ENCODE data around the gene A1CF. TPM values are rescaled to one million over a fixed set of nuclear protein-coding genes. Genes with fewer than 3 reads are reported as not detected.

A1CF gene
- polyA plus RNA-seq, 1 donor (not counting 4 experiments of a cell fraction or from before 2014, with no cell fraction given), result not detected

DNA sequence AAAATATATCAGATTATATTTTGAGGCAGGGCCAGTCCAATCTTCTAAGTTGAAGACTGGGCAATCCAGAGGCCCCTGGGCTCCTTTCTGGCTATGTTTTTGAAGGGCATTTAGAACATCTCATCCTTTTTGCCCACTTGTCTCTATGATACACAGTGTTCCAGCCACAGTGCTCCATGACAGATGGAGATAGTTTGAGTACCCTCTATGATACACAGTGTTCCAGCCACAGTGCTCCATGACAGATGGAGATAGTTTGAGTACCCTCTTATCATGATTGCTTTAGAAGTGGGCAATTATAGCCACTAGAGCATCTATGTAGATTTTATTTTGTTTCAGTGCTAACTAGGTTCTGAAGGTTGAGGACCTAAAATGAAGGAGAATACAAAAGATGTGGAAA lies 33.1 kb upstream of the A1CF start:
- dilution Hi-C loops (cut with MboI; ENCODE audit: extremely low pct_ligation_motif_present, low sequenced_read_pairs), result no loop called here
- Histone ChIP-seq H3K4me1 (ENCODE audit: control insufficient read depth, extremely low read depth, insufficient read depth, low read length) (peaks cover 8% of the 10 kb centered on the region), H3K79me2 (ENCODE audit: control insufficient read depth, insufficient read depth, low read length) (no peaks in the 10 kb centered on the region), H2AFZ (ENCODE audit: control insufficient read depth, low read length) (no peak overlapping the region), H3K9ac (ENCODE audit: control insufficient read depth, extremely low read depth, insufficient read depth, low read length) (no peak overlapping the region), H3K4me2 (ENCODE audit: control insufficient read depth, extremely low read depth, insufficient read depth, low read depth, low read length) (no peak overlapping the region), H3K36me3 (ENCODE audit: control insufficient read depth in 2 of 2, extremely low read depth in 1 of 2, insufficient read depth in 2 of 2, low read length in 2 of 2) (no peaks in the 10 kb centered on the region), H3K9me1 (ENCODE audit: control insufficient read depth, extremely low read depth, insufficient read depth, low read length) (no peaks in the 10 kb centered on the region), H3K9me3 (ENCODE audit: control insufficient read depth, low read depth, low read length) (peaks cover 3% of the 10 kb centered on the region), H4K20me1 (ENCODE audit: control insufficient read depth, extremely low read depth, insufficient read depth, low read length) (no peaks in the 10 kb centered on the region), H3K27ac (ENCODE audit: control insufficient read depth, insufficient read depth, low read length) (no peak overlapping the region), H3K4me3 (ENCODE audit: control insufficient read depth in 2 of 3, extremely low read depth in 1 of 3, insufficient read depth in 2 of 3, low read depth in 1 of 3, low read length in 3 of 3) (no peak overlapping the region), H3K27me3 (ENCODE audit: control insufficient read depth, extremely low read depth, insufficient read depth, low read length) (no peaks in the 10 kb centered on the region)
- TF ChIP-seq, protein P1, sequence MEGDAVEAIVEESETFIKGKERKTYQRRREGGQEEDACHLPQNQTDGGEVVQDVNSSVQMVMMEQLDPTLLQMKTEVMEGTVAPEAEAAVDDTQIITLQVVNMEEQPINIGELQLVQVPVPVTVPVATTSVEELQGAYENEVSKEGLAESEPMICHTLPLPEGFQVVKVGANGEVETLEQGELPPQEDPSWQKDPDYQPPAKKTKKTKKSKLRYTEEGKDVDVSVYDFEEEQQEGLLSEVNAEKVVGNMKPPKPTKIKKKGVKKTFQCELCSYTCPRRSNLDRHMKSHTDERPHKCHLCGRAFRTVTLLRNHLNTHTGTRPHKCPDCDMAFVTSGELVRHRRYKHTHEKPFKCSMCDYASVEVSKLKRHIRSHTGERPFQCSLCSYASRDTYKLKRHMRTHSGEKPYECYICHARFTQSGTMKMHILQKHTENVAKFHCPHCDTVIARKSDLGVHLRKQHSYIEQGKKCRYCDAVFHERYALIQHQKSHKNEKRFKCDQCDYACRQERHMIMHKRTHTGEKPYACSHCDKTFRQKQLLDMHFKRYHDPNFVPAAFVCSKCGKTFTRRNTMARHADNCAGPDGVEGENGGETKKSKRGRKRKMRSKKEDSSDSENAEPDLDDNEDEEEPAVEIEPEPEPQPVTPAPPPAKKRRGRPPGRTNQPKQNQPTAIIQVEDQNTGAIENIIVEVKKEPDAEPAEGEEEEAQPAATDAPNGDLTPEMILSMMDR (optimal IDR thresholded peaks at IDR 0.05 in 1 of 3, IDR thresholded peaks at IDR 0.05 in 1 of 3, conservative IDR thresholded peaks at IDR 0.05 in 1 of 3; ENCODE audit: extremely low read depth in 1 of 3, insufficient read depth in 2 of 3, low read length in 3 of 3), result no peak
- no peak for TF ChIP-seq EZH2 (IDR thresholded peaks at IDR 0.05; ENCODE audit: low read length)
- no peak for DNase-seq (ENCODE audit: low read depth, low spot score)
- no peak for FAIRE-seq

DNA sequence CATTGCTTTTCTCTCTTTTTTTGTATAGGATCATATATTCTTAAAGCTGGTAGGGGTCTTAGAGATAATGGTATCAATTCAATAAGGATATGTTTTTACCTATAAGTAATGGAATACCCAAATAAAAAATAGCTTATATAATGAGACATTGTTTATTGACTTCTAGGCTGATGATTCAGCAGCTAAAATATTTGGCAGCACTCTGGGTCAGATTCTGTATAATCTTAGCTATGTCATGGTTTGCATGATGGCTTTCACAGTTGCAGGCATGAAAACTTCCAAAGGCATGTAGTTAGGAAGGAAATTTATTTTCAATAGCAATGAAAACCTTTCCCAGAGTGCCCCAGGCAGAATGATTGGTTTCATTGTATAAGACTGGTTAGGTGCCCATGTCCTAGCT lies 32.1 kb upstream of the A1CF start:
- no peak overlapping the region for H2AFZ ChIP-seq (ENCODE audit: control insufficient read depth, low read length)
- dilution Hi-C loops (cut with MboI; ENCODE audit: extremely low pct_ligation_motif_present, low sequenced_read_pairs), result no loop called here
- H3K9me3 ChIP-seq (ENCODE audit: control insufficient read depth, low read depth, low read length), result no peaks in the 10 kb centered on the region
- no peaks in the 10 kb centered on the region for H3K79me2 ChIP-seq (ENCODE audit: control insufficient read depth, insufficient read depth, low read length)
- no peaks in the 10 kb centered on the region for H3K9me1 ChIP-seq (ENCODE audit: control insufficient read depth, extremely low read depth, insufficient read depth, low read length)
- DNase-seq (ENCODE audit: low read depth, low spot score) (no peak), FAIRE-seq (peak; percentile 67)
- no peak overlapping the region for H3K27ac ChIP-seq (ENCODE audit: control insufficient read depth, insufficient read depth, low read length)
- H3K36me3 ChIP-seq (ENCODE audit: control insufficient read depth in 2 of 2, extremely low read depth in 1 of 2, insufficient read depth in 2 of 2, low read length in 2 of 2), result no peaks in the 10 kb centered on the region
- no peaks in the 10 kb centered on the region for H3K27me3 ChIP-seq (ENCODE audit: control insufficient read depth, extremely low read depth, insufficient read depth, low read length)
- peaks cover 8% of the 10 kb centered on the region for H3K4me1 ChIP-seq (ENCODE audit: control insufficient read depth, extremely low read depth, insufficient read depth, low read length)
- no peak overlapping the region for H3K9ac ChIP-seq (ENCODE audit: control insufficient read depth, extremely low read depth, insufficient read depth, low read length)
- peak overlapping the region; percentile 23 for H3K4me2 ChIP-seq (ENCODE audit: control insufficient read depth, extremely low read depth, insufficient read depth, low read depth, low read length)
- no peaks in the 10 kb centered on the region for H4K20me1 ChIP-seq (ENCODE audit: control insufficient read depth, extremely low read depth, insufficient read depth, low read length)
- H3K4me3 ChIP-seq (ENCODE audit: control insufficient read depth in 2 of 3, extremely low read depth in 1 of 3, insufficient read depth in 2 of 3, low read depth in 1 of 3, low read length in 3 of 3), result no peak overlapping the region
- no peak for TF ChIP-seq EZH2 (IDR thresholded peaks at IDR 0.05; ENCODE audit: low read length)
- TF ChIP-seq, protein P1 (optimal IDR thresholded peaks at IDR 0.05 in 1 of 3, IDR thresholded peaks at IDR 0.05 in 1 of 3, conservative IDR thresholded peaks at IDR 0.05 in 1 of 3; ENCODE audit: extremely low read depth in 1 of 3, insufficient read depth in 2 of 3, low read length in 3 of 3), result no peak
